ENCODE measurements around the gene TCTA.

The TCTA gene

GRCh38 chr3:49461443-49462171, 49.4 kb downstream of the TCTA start:
- no peak for DNase-seq

- DNase-seq = no peak
Observed at GRCh38 chr3:49462222-49462621, 50.0 kb downstream of the TCTA start.

- DNase-seq = no peak
Observed at GRCh38 chr3:49465270-49466034, 53.2 kb downstream of the TCTA start.
